Peyer's patch (tissue), 4 donors: ENCODE results near the gene PSAPL1. TPM values are rescaled to one million over a fixed set of nuclear protein-coding genes. Genes with fewer than 3 reads are reported as not detected.

Source experiments
- DNase-seq, 3 donors: peaks; one replicate each; pipeline ENCODE4 v3.0.0-alpha.2; 2017 to 2019
- H3K27ac ChIP-seq, 4 donors: fragments of 200-600 bp; sonication (generic); one replicate each; pipeline ENCODE4 v1.5.1; 2016 to 2019
- H3K27me3 ChIP-seq, 2 donors: fragments of 200-600 bp; sonication (generic); one replicate each; pipeline ENCODE4 v1.5.1; 2019
- H3K36me3 ChIP-seq, 3 donors: fragments of 200-600 bp; sonication (generic); one replicate each; pipeline ENCODE4 v1.5.1; 2016 to 2019
- H3K4me1 ChIP-seq, 4 donors: fragments of 200-600 bp; sonication (generic); one replicate each; pipeline ENCODE4 v1.5.1; 2016 to 2019
- H3K4me3 ChIP-seq, 4 donors: fragments of 200-600 bp; sonication (generic); 1 replicate in 3 of 4; 2 replicates in 1 of 4; pipeline ENCODE4 v1.5.1; 2016 to 2019; ENCODE audit warnings: mild to moderate bottlenecking in 1 of 4
- H3K9me3 ChIP-seq, 4 donors: fragments of 200-600 bp; sonication (generic); one replicate each; pipeline ENCODE4 v1.5.1; 2016 to 2019; ENCODE audit warnings: mild to moderate bottlenecking in 1 of 4
- POLR2A ChIP-seq, 2 donors: fragments of 450-650 bp; IDR thresholded peaks; one replicate each; pipeline ENCODE4 v1.5.1; 2017; ENCODE audit warnings: antibody characterized with exemption in 2 of 2, mild to moderate bottlenecking in 2 of 2, moderate library complexity in 2 of 2
- total RNA-seq, 4 donors: library from RNA; depleted of rRNA; stranded (reverse); fragments of >200 nt; gene quantifications; one replicate each; pipeline ENCODE4 v1.1.0, GENCODE V29; 2016
- TF ChIP-seq, protein P1 (sequence below), 6 experiments: fragments of 450-650 bp in 4 of 6; fragments of 200-600 bp in 2 of 6; sonication (generic) in 1 of 6; IDR thresholded peaks; one replicate each; pipeline ENCODE4 v1.5.1; 2017 to 2019; ENCODE audit warnings: antibody characterized with exemption in 6 of 6, mild to moderate bottlenecking in 3 of 6, moderate library complexity in 1 of 6

PSAPL1 gene
- total RNA-seq, 4 donors from 2014 or later = not detected

GRCh38 chr4:7420661-7421040 is 14.1 kb downstream of the PSAPL1 start:
- TF ChIP-seq, protein P1, sequence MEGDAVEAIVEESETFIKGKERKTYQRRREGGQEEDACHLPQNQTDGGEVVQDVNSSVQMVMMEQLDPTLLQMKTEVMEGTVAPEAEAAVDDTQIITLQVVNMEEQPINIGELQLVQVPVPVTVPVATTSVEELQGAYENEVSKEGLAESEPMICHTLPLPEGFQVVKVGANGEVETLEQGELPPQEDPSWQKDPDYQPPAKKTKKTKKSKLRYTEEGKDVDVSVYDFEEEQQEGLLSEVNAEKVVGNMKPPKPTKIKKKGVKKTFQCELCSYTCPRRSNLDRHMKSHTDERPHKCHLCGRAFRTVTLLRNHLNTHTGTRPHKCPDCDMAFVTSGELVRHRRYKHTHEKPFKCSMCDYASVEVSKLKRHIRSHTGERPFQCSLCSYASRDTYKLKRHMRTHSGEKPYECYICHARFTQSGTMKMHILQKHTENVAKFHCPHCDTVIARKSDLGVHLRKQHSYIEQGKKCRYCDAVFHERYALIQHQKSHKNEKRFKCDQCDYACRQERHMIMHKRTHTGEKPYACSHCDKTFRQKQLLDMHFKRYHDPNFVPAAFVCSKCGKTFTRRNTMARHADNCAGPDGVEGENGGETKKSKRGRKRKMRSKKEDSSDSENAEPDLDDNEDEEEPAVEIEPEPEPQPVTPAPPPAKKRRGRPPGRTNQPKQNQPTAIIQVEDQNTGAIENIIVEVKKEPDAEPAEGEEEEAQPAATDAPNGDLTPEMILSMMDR (IDR thresholded peaks at IDR 0.05) = no peak
- TF ChIP-seq POLR2A (IDR thresholded peaks at IDR 0.05) = no peak
- peak in 2 of 3 donors; percentile 34 to 37 for DNase-seq
- no peaks in the 10 kb centered on the region for H3K36me3 ChIP-seq

DNA sequence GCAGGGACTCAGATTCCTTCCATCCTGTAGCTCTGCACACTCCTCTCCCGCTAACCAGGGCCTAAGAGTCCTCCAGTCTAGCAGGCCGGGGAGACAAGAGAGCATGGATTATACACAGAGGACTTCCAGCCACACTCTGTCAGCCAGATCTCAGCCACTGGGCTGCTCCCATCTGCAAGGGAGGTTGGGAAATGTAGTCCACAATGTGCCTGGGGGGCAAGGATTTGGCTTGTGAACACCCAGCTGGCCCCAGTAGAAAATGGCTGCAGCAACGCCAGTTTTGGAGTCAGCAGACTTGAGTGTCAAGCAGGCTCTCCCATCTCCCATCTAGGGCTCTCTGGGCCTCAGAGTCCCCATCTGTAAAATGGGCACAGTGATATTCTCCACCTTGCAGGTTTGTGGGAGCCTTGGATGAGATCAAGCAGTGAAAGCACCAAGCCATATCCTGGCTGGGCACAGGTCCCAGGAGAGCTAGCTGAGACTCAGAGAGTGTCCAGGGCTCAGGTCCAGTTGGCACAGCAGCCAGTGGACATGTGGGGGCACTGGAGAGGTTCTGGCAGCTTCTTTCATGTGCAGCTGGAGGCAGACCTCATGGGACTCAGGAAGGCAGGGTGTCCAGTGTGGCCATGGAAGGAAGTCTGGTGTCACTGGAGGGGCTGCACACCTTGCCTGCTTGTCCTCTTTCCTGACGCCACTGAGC is 14.6 kb downstream of the PSAPL1 start:
- H3K4me1 ChIP-seq = no peaks in the 10 kb centered on the region
- peak in 1 of 3 donors; percentile 7 for DNase-seq
- H3K9me3 ChIP-seq = no peaks in the 10 kb centered on the region
- H3K36me3 ChIP-seq = no peaks in the 10 kb centered on the region
- no peak overlapping the region for H3K27ac ChIP-seq
- TF ChIP-seq, protein P1 (IDR thresholded peaks at IDR 0.05) = no peak
- TF ChIP-seq POLR2A (IDR thresholded peaks at IDR 0.05) = no peak
- no peak overlapping the region for H3K4me3 ChIP-seq
- H3K27me3 ChIP-seq = no peaks in the 10 kb centered on the region

More at GRCh38 chr4:7420661-7421040, 14.1 kb downstream of the PSAPL1 start:
- H3K27me3 ChIP-seq = no peaks in the 10 kb centered on the region
- no peaks in the 10 kb centered on the region for H3K9me3 ChIP-seq
- no peak overlapping the region for H3K4me3 ChIP-seq
- H3K27ac ChIP-seq = no peak overlapping the region
- H3K4me1 ChIP-seq = no peaks in the 10 kb centered on the region

GRCh38 chr4:7418131-7418943 is 16.4 kb downstream of the PSAPL1 start:
- no peak overlapping the region for H3K27ac ChIP-seq
- H3K4me1 ChIP-seq = no peaks in the 10 kb centered on the region
- peak in 1 of 3 donors; percentile 7 for DNase-seq
- H3K36me3 ChIP-seq = no peaks in the 10 kb centered on the region
- no peak overlapping the region for H3K4me3 ChIP-seq
- TF ChIP-seq, protein P1 (IDR thresholded peaks at IDR 0.05) = no peak
- TF ChIP-seq POLR2A (IDR thresholded peaks at IDR 0.05) = no peak
- H3K27me3 ChIP-seq = no peaks in the 10 kb centered on the region
- no peaks in the 10 kb centered on the region for H3K9me3 ChIP-seq

DNA sequence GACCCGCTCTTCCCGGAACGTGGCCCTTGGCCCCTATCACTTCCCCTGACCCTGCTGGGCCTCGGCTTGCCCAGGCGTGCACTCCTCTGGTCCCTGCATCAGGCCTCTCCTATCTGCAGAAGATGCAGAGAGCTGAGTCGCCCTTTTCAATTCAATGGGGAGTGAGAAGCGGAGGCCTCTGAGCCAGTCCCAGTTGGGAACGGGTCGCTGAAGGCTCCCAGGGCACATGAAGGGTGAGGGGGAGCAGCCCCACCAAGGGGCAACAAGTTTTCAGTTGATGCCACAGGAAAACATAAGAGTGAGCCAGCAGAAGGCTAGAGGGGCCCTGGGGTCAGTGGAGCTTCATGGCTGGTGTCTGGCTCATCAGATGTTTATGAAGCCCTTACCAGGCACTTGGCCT is 17.1 kb downstream of the PSAPL1 start:
- no peaks in the 10 kb centered on the region for H3K4me1 ChIP-seq
- no peaks in the 10 kb centered on the region for H3K27me3 ChIP-seq
- peak in 1 of 3 donors; percentile 17 for DNase-seq
- TF ChIP-seq POLR2A (IDR thresholded peaks at IDR 0.05) = no peak
- TF ChIP-seq, protein P1 (IDR thresholded peaks at IDR 0.05) = no peak
- H3K9me3 ChIP-seq = no peaks in the 10 kb centered on the region
- H3K36me3 ChIP-seq = no peaks in the 10 kb centered on the region
- no peak overlapping the region for H3K27ac ChIP-seq
- H3K4me3 ChIP-seq = no peak overlapping the region

DNA sequence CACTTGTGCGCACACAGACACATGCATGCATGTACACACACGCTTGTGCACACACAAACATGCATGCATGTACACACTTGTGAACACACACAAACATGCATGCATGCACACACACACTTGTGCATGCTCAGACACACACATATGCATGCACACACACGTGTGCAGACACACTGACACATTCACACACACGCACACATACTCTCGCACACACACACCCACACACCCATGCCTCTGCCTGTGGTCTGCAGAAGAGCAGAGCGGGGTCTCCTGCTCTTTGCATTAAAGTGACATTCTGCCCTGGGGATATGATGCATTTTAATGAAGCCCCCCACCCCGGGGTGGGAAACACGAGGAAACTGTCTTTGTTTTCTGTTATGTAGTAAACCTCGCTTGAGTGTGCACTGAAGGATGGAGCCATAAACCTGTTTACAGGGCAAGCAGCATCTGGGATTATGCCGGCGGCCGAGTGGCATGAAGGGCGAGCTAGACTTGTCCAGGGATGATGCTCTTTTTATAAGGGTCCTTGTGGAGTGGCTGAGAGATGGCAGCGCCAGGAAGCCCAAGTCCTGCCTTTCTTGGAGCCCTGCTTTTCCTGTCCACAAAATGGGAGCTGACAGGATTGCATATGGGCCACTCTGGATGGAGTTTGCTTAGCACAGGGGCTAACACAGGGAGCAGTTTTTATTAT is 17.8 kb downstream of the PSAPL1 start:
- Histone ChIP-seq H3K4me1 (no peaks in the 10 kb centered on the region), H3K4me3 (no peak overlapping the region), H3K27me3 (no peaks in the 10 kb centered on the region), H3K36me3 (no peaks in the 10 kb centered on the region), H3K9me3 (no peaks in the 10 kb centered on the region), H3K27ac (no peak overlapping the region)
- peak in 1 of 3 donors; percentile 15 for DNase-seq
- no peak for TF ChIP-seq POLR2A (IDR thresholded peaks at IDR 0.05)
- TF ChIP-seq, protein P1 (IDR thresholded peaks at IDR 0.05) = no peak
